Coronary artery (tissue), 2 donors: ENCODE data around the gene PACS1.

Experiments used
- DNase-seq: peaks from one replicate; pipeline ENCODE4 v3.0.0-alpha.2; 2017; ENCODE audit warnings: low spot score
- H3K27ac ChIP-seq, 2 donors: fragments of 200-600 bp; sonication (generic); one replicate each; pipeline ENCODE4 v1.5.1; 2016 to 2019
- H3K4me3 ChIP-seq: fragments of 200-600 bp; sonication (generic); 2 replicates; pipeline ENCODE4 v1.5.1; 2016; ENCODE audit warnings: mild to moderate bottlenecking, moderate library complexity
- CTCF ChIP-seq: fragments of 200-600 bp; sonication (generic); IDR thresholded peaks from one replicate; pipeline ENCODE4 v1.5.1; 2019; ENCODE audit warnings: antibody characterized with exemption

The PACS1 gene

GRCh38 chr11:66172146-66172545 lies 102.1 kb downstream of the PACS1 start:
- Histone ChIP-seq H3K4me3 (no peak overlapping the region), H3K27ac (no peak overlapping the region)
- TF ChIP-seq CTCF: no peak
- DNase-seq: no peak

- TF ChIP-seq CTCF: no peak
- DNase-seq: no peak
- H3K27ac ChIP-seq: no peak overlapping the region
- no peak overlapping the region for H3K4me3 ChIP-seq
Measured at GRCh38 chr11:66176650-66177049, 106.6 kb downstream of the PACS1 start.

GRCh38 chr11:66178183-66178582 lies 108.1 kb downstream of the PACS1 start:
- no peak overlapping the region for H3K27ac ChIP-seq
- DNase-seq: no peak
- TF ChIP-seq CTCF: no peak
- no peak overlapping the region for H3K4me3 ChIP-seq

- no peak overlapping the region for H3K4me3 ChIP-seq
- no peak overlapping the region for H3K27ac ChIP-seq
- no peak for DNase-seq
- no peak for TF ChIP-seq CTCF
Measured at GRCh38 chr11:66178871-66179270, 108.8 kb downstream of the PACS1 start.

GRCh38 chr11:66181632-66182315 lies 111.7 kb downstream of the PACS1 start:
- Histone ChIP-seq H3K4me3 (no peak overlapping the region), H3K27ac (no peak overlapping the region)
- DNase-seq: no peak
- no peak for TF ChIP-seq CTCF

- no peak overlapping the region for H3K27ac ChIP-seq
- no peak overlapping the region for H3K4me3 ChIP-seq
- DNase-seq: no peak
- TF ChIP-seq CTCF: no peak
Measured at GRCh38 chr11:66183494-66184048, 113.5 kb downstream of the PACS1 start.

GRCh38 chr11:66184728-66185127 lies 114.7 kb downstream of the PACS1 start:
- Histone ChIP-seq H3K27ac (no peak overlapping the region), H3K4me3 (no peak overlapping the region)
- TF ChIP-seq CTCF: no peak
- DNase-seq: no peak
